Measurements from ENCODE around the gene SLC44A1. TPM values are rescaled to one million over a fixed set of nuclear protein-coding genes. Genes with fewer than 3 reads are reported as not detected.

SLC44A1 gene
- polyA plus RNA-seq, 10 donors = 15.2 to 22.2 (median 17.2) TPM

DNA sequence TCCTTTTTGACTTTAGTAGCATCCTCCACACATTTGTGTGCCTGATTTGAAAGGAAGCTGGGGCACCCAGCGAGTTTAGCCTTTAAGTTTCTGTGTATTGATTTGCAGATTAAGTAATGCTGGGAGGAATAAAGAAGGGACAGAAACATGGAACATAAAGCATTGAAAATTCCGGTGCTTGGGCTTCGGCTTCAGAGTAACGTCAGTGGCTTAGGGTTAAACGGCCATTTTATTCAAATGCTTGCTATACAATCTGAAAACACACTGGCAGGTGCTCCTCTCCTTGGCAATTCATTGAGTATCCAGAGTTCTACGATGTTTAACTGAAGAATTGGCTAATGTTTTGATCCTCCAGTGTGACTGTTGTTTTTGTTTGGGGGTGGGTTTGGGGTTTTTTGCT lies 145.3 kb downstream of the SLC44A1 start:
- no peak for DNase-seq

DNA sequence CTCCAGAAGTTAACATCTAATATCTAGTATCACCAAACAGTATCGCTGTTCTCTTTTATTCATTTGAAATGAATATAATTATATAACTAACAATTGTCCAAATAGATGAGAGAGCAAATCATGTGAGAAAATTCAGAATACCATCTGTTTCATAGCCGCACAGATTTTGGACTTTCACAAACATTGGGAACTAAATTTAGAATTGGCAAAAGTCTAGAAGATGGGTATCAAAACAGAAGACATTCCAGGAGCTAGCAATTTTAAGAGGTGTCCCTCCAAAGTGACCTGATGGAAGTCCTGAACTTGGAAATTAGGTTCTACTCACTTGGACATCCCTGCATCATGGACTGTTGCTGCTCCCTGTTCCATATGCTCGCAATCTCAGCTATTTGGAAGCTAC lies 146.4 kb downstream of the SLC44A1 start:
- DNase-seq = no peak

DNA sequence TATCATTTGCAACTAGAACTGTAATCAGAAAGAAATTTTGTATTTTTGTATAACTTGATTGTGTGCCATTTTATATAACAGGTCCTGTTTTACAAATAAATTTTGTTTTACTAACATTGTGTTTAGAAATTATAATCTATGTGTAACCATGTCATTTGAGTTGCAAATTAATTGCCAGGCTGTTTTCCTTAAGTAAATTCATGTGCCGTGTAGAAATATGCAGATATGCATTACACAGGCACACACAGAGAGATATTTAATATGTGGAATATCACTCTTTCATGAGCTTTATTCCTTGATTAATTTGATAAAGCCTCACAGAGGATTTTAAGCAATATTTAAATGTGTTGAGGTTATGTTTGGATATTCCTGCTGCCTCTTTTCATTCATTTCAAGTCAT lies 146.8 kb downstream of the SLC44A1 start:
- no peak for DNase-seq

DNA sequence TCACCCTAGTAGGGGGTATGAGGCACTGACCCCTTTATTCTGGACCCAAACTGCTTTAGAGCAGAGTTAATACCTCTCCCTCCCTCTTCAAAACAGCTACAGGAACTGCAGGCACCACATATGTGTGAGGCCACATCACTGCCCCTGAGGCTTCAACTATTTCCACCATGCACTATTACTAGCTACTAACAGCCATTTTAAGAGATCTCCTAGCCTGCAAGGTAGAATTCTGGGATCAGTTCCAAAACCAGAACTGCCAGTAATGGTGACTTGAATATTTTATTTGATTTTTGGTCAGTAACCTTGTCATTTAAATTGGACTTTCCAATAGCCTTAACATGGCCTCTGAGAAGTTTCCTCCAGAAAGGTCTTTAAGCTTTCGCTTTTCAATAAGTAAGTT lies 148.1 kb downstream of the SLC44A1 start:
- no peak for DNase-seq

DNA sequence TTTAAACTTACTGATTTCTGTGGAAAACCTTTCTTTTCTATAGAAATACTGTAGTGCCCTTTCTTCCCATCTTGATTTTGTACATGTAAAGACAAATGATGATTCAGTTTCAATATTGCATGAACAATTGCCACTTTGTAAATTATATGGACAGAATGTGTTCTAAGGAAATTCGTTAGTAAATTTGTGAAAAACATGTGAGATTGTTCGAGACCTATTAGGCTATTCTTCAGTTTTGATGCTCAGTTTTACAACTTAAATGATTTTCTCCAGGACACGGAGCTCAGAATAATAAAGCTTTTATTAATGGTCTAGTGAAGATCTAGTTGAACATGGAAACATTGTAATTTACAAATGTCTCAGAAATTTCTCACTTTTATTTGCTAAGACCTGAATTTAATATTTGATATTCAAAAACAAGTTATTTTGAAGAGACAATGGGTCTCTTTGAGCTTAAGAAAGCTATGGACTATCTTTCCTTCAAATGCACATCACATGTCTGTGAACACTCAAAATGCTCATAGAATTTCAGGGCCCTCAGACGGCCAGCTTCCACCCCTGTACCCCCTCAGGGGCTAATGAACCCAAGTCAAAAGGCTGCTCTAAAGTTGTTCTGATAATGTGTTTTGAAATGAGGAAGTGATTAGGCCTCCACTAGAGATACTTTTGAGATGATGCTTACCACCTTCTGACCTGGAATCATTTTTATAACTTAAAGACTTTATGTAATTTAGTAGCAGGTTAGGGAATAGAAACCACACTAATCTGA lies 149.3 kb downstream of the SLC44A1 start:
- no peak for DNase-seq

DNA sequence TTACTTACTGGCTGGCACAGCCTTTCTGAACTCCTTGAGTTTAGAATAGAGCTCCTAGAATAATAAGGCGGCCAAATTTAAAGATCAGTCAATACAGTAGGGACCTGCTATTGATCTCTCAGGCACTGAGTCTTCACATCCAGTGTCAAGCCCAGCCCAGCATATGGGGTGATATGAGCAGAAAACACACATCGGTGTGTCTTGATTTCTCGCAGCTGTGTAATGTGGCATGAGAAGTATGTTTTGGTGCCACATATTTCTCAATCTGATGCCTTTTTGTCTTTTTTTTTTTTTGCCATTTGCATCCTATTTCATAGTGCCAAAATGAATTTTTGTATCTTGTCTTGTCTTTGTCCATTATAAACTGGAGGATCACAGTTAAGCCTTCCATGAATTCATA lies 152.0 kb downstream of the SLC44A1 start:
- no peak for DNase-seq

DNA sequence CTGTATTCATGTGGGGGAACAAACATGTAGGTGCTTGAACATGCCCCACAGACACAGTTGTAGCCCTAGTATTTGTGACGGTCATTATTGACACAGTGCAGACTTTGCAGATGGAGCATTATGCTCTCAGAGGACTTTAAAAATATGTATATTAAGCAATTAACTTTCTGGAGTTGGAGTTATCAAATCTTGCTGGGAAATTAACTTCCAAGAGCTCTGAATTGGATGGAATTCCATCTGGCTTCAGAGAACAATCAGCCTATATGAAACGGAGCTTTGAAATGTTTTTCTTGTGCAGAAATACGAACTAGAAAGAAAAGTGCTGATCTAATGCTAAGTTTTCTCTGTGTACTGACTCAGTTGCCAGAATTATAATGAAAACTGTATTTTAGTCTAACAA lies 152.4 kb downstream of the SLC44A1 start:
- DNase-seq = no peak

DNA sequence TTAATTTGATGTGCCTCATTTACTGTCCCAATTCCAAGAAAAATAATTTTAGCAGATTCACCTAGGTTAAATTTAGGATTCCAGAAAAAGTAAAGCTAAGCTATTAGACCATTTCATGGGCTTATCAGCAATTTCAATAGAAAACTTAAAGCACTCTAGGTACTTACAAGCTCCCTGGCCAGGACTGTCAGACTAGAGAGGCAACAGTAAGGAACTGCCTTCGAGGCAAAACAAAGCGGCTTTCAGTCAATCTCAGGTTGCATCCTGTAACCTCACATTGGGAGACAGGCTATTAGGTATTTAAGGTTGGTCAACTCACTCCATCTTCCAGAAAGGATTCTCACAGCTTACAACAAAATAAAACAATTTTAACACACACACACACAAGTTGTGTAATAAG lies 154.7 kb downstream of the SLC44A1 start:
- DNase-seq = no peak

DNA sequence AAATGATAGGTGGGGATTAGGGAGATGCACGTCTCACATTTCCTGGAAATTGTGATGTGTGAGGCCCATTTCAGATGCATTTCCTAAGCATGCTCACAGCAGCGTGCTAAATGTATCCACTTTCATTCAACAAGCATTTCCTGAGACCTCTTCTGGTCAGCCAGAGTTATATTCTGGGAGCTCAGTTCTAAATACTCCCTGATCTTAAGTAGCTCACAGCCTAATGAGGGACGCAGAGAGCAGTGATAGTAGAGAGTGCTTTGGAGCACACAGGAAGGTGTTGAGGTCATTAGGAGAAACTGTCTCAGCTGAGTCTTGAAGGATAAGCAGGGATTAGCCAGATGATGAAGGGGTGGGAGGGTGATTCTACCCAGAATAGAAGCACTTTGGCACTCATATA lies 157.2 kb downstream of the SLC44A1 start:
- DNase-seq = peak in 2 of 3 donors; percentile 16 to 49

DNA sequence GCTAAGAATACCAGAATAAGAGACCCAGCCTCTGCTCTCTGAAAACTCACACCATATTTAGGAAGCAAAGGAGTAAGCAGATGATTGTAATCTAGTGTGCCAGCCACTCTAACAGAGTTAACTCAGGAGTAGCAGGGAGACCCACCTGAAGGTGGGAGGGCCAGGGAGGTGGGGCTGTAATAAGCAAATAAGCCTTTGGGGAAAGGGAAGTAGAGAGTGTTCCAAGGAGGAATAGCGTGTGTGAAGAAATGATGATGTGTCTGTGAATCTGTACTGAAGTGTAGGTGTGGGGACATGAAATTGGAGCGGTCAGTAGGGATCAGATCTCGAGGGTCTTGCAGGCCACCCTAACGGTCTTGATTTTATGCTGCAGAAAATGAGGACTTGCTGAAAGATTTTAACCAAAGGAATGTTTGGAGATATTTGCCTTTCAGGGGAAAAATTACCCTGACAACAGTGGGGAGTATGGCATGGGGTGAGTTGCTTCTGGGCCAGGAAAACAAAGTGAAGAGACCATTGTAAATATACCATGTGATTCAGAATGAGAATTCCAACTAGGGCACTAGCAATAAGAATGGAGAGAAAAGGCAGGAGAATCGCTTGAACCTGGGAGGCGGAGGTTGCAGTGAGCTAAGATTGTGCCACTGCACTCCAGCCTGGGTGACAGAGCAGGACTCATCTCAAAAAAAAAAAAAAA lies 159.2 kb downstream of the SLC44A1 start:
- no peak for DNase-seq

DNA sequence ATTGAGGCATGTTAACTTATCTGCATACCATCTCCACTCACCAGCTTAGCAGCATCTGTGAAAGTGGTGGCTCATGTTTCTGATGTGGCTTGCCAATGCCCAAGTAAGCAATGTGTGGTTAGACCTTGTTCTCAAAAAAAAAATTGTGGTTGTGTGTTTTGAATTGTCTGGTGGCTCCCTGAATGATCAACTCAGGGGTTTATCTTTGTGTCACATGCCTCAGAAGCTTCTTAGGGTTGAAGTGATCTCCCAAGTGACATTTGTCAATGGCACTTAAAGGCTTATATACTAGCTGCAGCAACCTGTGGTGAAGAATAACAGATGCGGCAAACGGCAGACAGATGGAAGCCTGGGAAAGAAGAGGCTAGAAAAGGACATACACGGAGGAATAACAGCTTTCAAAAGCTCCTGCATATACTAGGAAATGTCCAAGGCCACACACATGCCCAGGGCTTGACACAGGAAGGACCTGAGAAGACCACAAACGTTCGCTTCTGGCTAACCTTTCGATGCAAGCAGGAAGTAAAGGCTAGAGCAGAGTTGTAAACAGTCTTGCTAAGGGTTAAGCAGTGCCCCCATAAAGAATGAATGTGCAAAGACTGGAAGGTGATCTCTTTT lies 161.2 kb downstream of the SLC44A1 start:
- DNase-seq = no peak

DNA sequence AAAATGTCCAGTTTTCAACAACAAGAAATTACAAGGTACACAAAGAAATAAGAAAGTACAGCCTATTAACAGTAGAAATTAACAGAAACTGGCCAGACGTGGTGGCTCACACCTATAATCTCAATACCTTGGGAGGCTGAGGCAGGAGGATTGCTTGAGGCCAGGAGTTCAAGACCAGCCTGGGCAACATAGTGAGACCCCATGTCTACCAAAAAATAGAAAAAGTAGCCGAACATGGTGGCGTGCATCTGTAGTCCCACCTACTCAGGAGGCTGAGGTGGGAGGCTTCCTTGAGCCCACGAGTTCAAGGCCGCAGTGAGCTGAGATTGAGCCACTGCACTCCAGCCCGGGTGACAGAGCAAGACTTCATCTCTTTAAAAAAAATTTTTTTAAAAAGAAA lies 161.9 kb downstream of the SLC44A1 start:
- DNase-seq = no peak

DNA sequence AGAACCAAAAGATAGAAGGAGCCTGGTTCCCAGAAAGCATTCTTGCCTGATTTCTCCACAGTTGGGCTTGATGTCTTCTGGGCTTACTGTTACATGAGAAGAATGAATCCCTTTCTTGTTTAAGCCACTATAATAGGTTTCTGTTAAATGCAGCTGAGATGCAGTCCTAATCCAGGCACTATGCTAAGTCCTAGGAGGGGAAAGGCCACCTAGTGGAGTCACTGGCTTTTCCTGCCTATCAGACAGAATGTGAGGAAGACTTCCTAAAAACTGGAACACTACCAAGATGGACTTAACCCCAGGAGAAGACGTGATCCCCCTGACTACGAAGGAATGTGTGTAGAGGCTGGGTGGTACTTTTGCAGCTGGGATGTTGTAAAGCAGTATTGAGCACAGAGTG lies 169.1 kb downstream of the SLC44A1 start:
- DNase-seq = peak in 1 of 3 donors; percentile 57

DNA sequence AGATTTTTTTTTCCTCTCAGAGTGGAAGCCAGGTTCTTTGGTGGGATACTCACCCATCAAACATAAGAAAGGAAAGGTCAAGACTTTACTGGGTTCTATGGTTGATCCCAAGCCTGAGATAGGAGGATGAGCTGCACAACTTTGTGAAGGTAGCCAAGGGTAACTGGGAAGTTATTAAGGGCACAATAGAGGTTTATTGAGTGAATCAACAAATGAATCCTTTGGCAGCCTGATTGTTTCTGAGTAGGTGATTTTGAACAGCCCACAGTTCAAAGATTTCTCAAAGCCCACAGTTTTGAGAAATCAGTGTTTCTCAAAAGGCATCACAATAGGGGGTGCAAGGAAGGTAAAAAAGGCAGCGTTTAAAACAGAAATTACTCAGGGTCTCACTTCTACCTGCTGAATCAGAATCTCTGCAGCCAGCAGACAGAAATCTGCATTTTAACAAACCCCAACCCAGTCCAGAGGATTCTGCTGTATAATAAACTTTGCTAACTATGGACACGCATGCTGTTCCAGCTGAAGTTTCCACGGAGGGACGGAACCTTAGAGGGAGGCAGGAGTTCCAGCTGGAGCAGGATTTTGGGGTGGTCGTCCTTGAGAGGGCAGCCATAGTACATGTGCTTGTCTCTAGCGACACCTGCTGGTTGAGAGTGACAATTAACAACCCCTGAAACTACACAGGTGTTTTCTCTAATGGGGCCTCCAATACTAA lies 170.7 kb downstream of the SLC44A1 start:
- peak; percentile 56 to 77 (median 71) for DNase-seq

DNA sequence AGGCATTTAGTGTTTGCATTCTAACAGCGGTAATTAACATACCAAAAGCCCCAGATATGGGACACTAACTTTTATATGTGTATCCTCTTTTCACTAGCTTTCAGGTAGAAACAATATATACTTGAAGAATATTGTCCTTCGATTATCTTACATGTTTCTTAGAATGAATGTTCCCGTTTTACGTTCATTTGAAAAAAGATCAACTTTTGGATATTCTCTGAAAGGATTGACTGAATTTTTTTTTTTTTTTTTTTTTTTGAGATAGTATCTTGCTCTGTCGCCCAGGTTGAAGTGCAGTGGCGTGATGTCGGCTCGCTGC lies 171.2 kb downstream of the SLC44A1 start:
- DNase-seq = no peak

DNA sequence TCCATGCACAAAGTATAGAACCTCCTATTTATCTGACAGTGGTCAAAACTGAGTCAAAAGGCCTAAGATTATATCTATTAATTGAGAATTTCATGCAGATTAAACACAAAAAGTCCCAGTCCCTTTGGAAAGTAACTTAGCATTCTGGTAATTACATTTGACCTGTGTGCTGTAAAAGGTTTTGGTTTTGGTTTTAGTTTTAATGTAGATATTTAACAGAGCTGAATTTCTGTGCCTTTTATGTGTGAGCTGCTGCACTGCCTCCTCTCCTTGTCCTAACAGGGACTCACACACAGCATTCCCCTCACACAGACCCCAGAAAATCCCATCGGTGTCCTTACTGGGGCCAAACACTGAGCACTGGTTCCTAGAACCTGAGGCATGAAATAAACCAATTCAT lies 172.4 kb downstream of the SLC44A1 start:
- DNase-seq = no peak

DNA sequence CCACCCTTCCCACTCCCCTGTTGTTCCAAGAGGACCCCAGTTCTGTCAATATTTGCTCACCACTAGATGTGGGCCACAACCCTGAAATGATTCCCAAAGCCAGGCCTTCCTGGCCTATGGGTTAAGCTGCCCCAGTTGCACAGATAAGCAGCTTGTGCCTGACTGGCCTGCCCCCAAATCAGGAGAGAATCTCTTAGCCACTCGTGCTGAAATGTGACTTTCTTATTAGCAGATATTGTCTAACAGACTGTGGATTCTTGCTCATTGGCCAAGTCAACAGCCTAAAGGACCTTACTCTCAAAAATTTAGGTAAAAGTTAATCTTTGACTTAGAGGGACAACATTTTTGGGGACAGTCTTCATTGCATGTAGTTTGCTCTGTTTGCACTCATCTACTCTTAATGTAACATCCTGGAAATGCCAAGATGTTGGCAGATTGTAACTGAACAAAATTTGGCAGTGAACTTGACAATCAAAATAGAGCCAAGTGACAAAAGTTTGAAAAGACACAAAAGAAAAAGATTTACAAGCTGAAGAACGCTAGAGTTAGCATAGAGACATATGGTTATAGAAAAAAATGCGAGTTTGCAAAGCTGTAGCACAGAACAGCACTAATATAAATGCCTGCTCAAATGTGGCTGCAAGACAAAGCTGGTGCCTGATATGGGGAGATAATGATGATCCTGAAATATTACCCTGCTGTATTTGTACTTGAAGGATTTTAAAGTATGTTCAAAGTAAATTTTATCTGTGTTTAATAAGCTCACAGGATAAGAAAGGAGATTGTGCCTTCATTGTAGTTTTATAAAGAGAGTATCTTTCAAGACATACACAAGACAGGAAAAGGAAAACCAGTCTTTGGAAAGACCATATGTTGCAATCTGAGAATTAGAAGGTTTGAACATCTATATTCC lies 174.4 kb downstream of the SLC44A1 start:
- no peak for DNase-seq

DNA sequence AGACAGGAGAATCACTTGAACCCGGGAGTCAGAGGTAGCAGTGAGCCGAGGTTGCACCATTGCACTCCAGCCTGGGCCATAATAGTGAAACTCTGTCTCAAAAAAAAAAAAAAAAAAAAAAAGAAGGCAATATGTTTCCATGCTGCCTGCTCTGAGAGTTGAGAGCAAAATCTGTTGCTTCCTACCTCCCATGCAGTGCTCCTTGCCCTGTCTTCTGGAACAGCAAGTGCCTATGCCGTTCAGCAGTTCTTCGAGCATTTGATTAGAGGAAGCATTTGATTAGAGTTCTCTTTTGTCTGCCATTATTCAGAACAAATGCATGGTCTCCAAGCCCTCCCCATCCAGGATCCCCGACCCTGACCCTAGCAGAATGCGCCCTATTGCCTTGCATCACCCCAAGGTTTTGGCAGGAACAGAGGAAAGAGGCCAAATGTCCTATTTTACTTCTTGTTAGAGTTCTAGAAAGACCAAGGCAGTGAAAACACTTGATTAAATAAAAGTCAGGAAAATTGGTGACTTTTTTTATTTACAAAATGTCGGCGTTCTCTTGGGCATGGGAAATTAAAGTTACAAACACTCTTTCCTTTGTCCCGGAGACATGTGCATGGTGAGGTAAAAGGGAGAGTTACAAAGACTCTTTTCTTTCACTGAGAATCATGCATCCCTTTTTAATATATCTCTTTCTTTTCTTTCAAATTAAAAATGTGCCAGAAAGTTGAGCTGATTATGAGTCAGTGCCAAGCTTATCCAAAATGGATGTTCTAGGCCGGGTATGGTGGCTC lies 175.6 kb downstream of the SLC44A1 start:
- no peak for DNase-seq

DNA sequence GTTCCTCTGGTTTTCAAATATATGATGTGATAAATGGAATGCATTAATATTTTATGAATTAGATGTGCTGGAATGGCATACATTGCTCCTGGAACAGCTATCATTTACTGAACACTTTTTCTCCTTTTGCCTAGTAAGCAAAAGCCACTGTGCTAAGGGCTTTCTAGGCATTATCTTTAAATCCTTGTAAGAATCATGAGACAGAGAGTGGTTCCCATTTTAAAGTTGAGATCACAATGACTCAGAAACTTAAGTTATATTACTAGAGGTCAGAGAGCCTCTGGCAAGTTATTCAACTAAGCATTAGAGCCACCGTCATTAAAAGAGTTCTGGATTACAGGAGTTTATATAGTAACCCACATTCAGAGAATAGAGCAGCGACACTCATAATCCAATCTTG lies 176.7 kb downstream of the SLC44A1 start:
- DNase-seq = no peak

DNA sequence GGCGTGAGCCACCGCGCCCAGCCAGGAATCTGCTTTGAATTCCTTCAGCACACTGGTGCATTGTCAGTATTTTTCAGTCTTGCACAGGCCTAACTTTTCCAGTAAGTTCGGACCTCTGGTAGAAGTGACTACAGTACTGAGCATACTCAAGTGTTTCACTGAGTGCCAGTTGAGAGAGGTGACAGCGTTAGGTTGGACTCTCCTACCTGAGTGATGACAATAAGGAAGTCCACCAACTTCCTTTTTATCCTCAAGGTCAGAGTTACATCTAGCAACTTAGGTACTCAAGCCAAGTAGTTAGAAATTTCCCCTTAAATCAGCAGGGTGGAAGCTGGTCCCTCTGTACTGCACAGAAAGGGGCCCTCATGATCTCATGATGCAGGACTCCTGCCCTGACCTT lies 177.4 kb downstream of the SLC44A1 start:
- no peak for DNase-seq
